ENCODE measurements around the gene MAML2.

MAML2 gene

GRCh38 chr11:96074551-96075310 lies 268.3 kb downstream of the MAML2 start:
- TF ChIP-seq CTCF (IDR thresholded peaks at IDR 0.05; ENCODE audit: low read depth, low read length) = no peak
- DNase-seq (ENCODE audit: low read depth, low spot score) = no peak
- no peak overlapping the region for H3K4me3 ChIP-seq (ENCODE audit: low read depth, low read length)
- in situ Hi-C loops (cut with HindIII; ENCODE audit: low sequenced_read_pairs) = no loop called here

- H3K4me3 ChIP-seq (ENCODE audit: low read depth, low read length) = no peak overlapping the region
- DNase-seq (ENCODE audit: low read depth, low spot score) = no peak
- in situ Hi-C loops (cut with HindIII; ENCODE audit: low sequenced_read_pairs) = no loop called here
- TF ChIP-seq CTCF (IDR thresholded peaks at IDR 0.05; ENCODE audit: low read depth, low read length) = no peak
Observed at GRCh38 chr11:96073536-96073935, 269.5 kb downstream of the MAML2 start.

GRCh38 chr11:96072592-96072991 lies 270.4 kb downstream of the MAML2 start:
- in situ Hi-C loops (cut with HindIII; ENCODE audit: low sequenced_read_pairs) = no loop called here
- no peak overlapping the region for H3K4me3 ChIP-seq (ENCODE audit: low read depth, low read length)
- TF ChIP-seq CTCF (IDR thresholded peaks at IDR 0.05; ENCODE audit: low read depth, low read length) = no peak
- no peak for DNase-seq (ENCODE audit: low read depth, low spot score)

GRCh38 chr11:96070453-96070852 lies 272.5 kb downstream of the MAML2 start:
- H3K4me3 ChIP-seq (ENCODE audit: low read depth, low read length) = no peak overlapping the region
- no peak for TF ChIP-seq CTCF (IDR thresholded peaks at IDR 0.05; ENCODE audit: low read depth, low read length)
- DNase-seq (ENCODE audit: low read depth, low spot score) = no peak
- in situ Hi-C loops (cut with HindIII; ENCODE audit: low sequenced_read_pairs) = no loop called here

GRCh38 chr11:96067160-96067559 lies 275.8 kb downstream of the MAML2 start:
- in situ Hi-C loops (cut with HindIII; ENCODE audit: low sequenced_read_pairs) = no loop called here
- no peak for DNase-seq (ENCODE audit: low read depth, low spot score)
- no peak overlapping the region for H3K4me3 ChIP-seq (ENCODE audit: low read depth, low read length)
- no peak for TF ChIP-seq CTCF (IDR thresholded peaks at IDR 0.05; ENCODE audit: low read depth, low read length)

- in situ Hi-C loops (cut with HindIII; ENCODE audit: low sequenced_read_pairs) = no loop called here
- TF ChIP-seq CTCF (IDR thresholded peaks at IDR 0.05; ENCODE audit: low read depth, low read length) = no peak
- no peak overlapping the region for H3K4me3 ChIP-seq (ENCODE audit: low read depth, low read length)
- no peak for DNase-seq (ENCODE audit: low read depth, low spot score)
Observed at GRCh38 chr11:96065379-96065778, 277.6 kb downstream of the MAML2 start.

Data from astrocyte of the spinal cord (primary cell).